ENCODE data around the gene NFIL3.
"Not testable (repeated sequence)": the region's sequence is repeated elsewhere in the genome, so short reads cannot be mapped to it uniquely, and the experiment has no call there.

Gene NFIL3, protein sequence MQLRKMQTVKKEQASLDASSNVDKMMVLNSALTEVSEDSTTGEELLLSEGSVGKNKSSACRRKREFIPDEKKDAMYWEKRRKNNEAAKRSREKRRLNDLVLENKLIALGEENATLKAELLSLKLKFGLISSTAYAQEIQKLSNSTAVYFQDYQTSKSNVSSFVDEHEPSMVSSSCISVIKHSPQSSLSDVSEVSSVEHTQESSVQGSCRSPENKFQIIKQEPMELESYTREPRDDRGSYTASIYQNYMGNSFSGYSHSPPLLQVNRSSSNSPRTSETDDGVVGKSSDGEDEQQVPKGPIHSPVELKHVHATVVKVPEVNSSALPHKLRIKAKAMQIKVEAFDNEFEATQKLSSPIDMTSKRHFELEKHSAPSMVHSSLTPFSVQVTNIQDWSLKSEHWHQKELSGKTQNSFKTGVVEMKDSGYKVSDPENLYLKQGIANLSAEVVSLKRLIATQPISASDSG

DNA sequence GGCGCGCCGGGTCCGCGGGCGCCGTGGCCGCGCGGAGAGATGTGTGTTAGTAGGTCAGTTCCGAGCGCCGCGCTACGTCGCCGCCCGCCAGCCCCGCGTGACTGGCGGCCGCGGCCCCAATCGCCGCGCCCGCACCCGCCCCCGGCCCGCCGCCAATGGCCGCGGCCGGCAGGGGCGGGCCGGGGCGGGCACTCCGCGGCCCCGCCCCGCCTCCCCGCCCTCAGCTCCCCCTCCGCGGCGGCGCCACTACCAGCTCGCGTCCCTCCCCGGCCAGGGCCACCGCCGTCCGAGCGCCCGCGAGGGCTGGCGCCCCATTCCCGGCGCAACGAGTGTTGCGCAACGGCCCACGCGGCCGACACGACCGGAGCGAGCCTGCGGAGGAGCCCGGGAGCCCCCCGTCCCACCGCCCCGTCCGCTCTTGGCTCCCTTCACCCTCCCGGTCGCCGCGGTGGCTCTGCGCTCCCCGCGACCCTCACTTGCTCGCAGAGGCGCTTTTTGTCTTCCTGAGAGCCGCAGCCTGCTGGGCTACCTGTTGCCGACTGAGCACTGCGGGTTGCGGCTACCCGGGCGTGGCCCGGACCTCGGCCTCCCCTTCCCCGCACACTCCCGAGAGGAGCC lies at the start of gene NFIL3:
Gene NFIL3 (minus strand): TSS at position 48 of the 618 bp plus-strand sequence. CDS start 13,098 bp downstream, outside the sequence.
- Histone ChIP-seq H3K27ac (ENCODE audit: low read depth, low read length) (peak within 1 kb of the TSS; percentile 47), H3K27me3 (ENCODE audit: control insufficient read depth, insufficient read depth, low read length) (peaks cover 59% of the 10 kb centered on the region), H3K9ac (ENCODE audit: low read depth, low read length) (no peak within 1 kb of the TSS), H3K36me3 (ENCODE audit: control insufficient read depth, insufficient read depth, low read length) (no peaks in the 10 kb centered on the region), H3K4me1 (ENCODE audit: control insufficient read depth, insufficient read depth, low read length) (peaks cover 22% of the 10 kb centered on the region), H3K4me3 (ENCODE audit: low read depth, low read length) (peak within 1 kb of the TSS; percentile 83), H3K9me3 (ENCODE audit: control insufficient read depth, insufficient read depth, low read length) (no peaks in the 10 kb centered on the region)

DNA sequence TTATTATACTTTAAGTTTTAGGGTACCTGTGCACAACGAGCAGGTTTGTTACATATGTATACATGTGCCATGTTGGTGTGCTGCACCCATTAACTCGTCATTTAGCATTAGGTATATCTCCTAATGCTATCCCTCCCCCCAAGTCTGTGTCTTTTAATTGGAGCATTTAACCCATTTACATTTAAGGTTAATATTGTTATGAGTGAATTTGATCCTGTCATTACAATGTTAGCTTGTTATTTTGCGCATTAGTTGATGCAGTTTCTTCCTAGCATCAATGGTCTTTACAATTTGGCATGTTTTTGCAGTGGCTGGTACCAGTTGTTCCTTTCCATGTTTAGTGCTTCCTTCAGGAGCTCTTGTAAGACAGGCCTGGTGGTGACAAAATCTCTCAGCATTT lies 47.9 kb upstream of the NFIL3 start:
- H3K36me3 ChIP-seq (ENCODE audit: control insufficient read depth, insufficient read depth, low read length); H3K27ac ChIP-seq (ENCODE audit: low read depth, low read length); H3K4me1 ChIP-seq (ENCODE audit: control insufficient read depth, insufficient read depth, low read length); H3K27me3 ChIP-seq (ENCODE audit: control insufficient read depth, insufficient read depth, low read length); H3K9me3 ChIP-seq (ENCODE audit: control insufficient read depth, insufficient read depth, low read length); H3K4me3 ChIP-seq (ENCODE audit: low read depth, low read length); H3K9ac ChIP-seq (ENCODE audit: low read depth, low read length): not testable (repeated sequence)

DNA sequence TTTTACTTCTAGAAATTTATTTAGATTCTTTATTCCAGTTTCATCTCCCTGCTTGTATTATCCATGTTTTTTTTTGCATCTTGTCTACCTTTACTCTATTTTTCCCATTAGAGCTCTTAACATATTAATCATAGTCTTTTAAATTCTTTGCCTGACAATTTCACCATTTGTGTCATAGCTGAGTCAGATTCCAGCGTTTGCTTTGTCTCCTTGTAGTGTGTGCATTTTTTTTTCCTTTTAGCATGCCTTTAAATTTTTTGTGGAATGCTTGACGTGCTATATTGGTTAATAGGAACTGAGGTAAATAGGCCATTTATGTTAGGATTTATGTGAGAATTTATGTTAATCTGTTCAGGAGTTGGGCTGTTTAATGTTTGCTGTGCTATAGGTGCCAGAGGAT lies 41.8 kb upstream of the NFIL3 start:
- Histone ChIP-seq H3K4me1 (ENCODE audit: control insufficient read depth, insufficient read depth, low read length) (no peaks in the 10 kb centered on the region), H3K27ac (ENCODE audit: low read depth, low read length) (no peak overlapping the region), H3K36me3 (ENCODE audit: control insufficient read depth, insufficient read depth, low read length) (no peaks in the 10 kb centered on the region), H3K4me3 (ENCODE audit: low read depth, low read length) (no peak overlapping the region), H3K27me3 (ENCODE audit: control insufficient read depth, insufficient read depth, low read length) (no peaks in the 10 kb centered on the region), H3K9ac (ENCODE audit: low read depth, low read length) (no peak overlapping the region), H3K9me3 (ENCODE audit: control insufficient read depth, insufficient read depth, low read length) (no peaks in the 10 kb centered on the region)

DNA sequence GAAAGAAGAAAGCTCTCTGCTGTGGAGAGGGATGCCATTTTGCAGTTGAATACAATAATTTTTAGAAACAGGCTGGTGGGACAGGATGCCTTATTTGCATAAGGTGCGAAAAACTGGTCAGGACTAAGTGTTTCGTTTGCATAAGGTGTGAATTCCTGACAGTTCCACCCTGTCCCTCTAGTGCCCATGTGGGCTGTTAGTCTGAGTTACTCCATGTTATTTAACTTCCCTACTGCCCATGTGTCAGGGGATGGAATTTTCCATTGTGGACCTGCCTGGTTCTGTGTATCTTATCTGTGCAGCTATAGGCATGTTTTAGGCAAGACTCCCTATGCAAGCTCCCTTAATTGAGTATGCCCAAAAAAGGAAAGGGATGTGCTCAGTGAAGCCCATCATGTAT lies 35.3 kb upstream of the NFIL3 start:
- H3K9me3 ChIP-seq (ENCODE audit: control insufficient read depth, insufficient read depth, low read length), result no peaks in the 10 kb centered on the region
- H3K4me1 ChIP-seq (ENCODE audit: control insufficient read depth, insufficient read depth, low read length), result no peaks in the 10 kb centered on the region
- H3K27ac ChIP-seq (ENCODE audit: low read depth, low read length), result no peak overlapping the region
- H3K4me3 ChIP-seq (ENCODE audit: low read depth, low read length), result no peak overlapping the region
- H3K27me3 ChIP-seq (ENCODE audit: control insufficient read depth, insufficient read depth, low read length), result no peaks in the 10 kb centered on the region
- no peak overlapping the region for H3K9ac ChIP-seq (ENCODE audit: low read depth, low read length)
- H3K36me3 ChIP-seq (ENCODE audit: control insufficient read depth, insufficient read depth, low read length), result no peaks in the 10 kb centered on the region

DNA sequence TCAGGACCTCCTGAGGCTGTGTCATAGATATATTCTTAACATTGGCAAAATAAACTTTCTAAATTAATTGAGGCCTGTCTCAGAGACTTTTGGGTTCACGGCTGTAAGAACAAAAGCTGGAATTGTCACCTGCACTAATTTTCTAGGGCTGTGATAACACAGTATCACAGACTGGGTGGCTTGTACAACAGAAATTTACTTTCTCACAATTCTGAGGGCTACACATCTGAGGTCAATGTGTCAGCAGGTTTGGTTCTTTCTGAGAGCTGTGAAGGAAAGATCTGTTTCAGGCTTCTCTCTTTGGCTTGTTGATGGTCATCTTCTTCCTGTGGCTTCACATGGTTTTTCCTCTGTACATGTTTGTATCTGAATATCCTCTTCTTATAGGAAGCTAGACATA lies 29.2 kb upstream of the NFIL3 start:
- Histone ChIP-seq H3K4me3 (ENCODE audit: low read depth, low read length) (no peak overlapping the region), H3K27me3 (ENCODE audit: control insufficient read depth, insufficient read depth, low read length) (no peaks in the 10 kb centered on the region), H3K9me3 (ENCODE audit: control insufficient read depth, insufficient read depth, low read length) (no peaks in the 10 kb centered on the region; the same call in 1 of the 2 replicates), H3K27ac (ENCODE audit: low read depth, low read length) (no peak overlapping the region), H3K36me3 (ENCODE audit: control insufficient read depth, insufficient read depth, low read length) (no peaks in the 10 kb centered on the region), H3K9ac (ENCODE audit: low read depth, low read length) (no peak overlapping the region), H3K4me1 (ENCODE audit: control insufficient read depth, insufficient read depth, low read length) (no peaks in the 10 kb centered on the region)

DNA sequence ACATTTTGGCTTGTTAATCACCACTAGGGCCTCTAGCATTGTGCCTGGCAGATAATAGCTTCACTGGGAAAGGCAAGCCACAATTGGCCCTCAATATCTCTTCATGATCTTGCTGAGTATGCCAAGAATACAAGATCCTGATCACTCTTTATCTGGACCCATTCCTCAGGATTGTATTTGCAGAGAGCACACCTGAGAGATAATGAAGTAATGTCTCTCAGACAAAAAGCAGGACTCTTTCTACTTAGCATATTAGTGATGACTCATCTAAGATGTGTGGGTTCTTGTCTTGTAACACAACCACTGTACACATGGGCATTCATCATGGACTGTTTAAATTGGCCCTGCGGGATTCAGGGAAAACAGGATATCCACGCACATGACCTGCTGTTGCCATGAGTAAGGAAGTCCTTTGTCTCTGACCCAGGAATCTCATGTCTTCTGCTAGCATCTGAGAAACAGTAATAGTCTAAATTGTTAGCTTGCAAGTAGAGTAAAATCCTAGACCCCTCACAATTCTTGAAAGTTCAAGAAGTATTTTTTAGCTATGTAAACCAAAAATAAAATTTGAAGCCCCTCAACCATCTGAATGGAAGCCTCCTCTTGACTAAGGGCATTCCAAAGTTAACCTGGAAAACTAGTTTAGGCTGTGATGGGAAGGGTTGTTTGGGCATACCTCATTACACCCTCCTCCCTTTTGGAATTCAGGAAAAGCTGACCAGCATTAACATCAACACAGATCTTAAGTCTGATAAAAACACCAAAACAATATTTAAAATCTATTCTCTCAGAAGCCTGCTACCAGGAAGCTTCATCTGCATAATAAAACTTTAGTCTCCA lies 28.0 kb upstream of the NFIL3 start:
- H3K9ac ChIP-seq (ENCODE audit: low read depth, low read length), result no peak overlapping the region
- no peak overlapping the region for H3K27ac ChIP-seq (ENCODE audit: low read depth, low read length)
- no peaks in the 10 kb centered on the region; the same call in 1 of the 2 replicates for H3K9me3 ChIP-seq (ENCODE audit: control insufficient read depth, insufficient read depth, low read length)
- H3K36me3 ChIP-seq (ENCODE audit: control insufficient read depth, insufficient read depth, low read length), result no peaks in the 10 kb centered on the region
- no peak overlapping the region for H3K4me3 ChIP-seq (ENCODE audit: low read depth, low read length)
- H3K27me3 ChIP-seq (ENCODE audit: control insufficient read depth, insufficient read depth, low read length), result no peaks in the 10 kb centered on the region
- no peaks in the 10 kb centered on the region for H3K4me1 ChIP-seq (ENCODE audit: control insufficient read depth, insufficient read depth, low read length)

DNA sequence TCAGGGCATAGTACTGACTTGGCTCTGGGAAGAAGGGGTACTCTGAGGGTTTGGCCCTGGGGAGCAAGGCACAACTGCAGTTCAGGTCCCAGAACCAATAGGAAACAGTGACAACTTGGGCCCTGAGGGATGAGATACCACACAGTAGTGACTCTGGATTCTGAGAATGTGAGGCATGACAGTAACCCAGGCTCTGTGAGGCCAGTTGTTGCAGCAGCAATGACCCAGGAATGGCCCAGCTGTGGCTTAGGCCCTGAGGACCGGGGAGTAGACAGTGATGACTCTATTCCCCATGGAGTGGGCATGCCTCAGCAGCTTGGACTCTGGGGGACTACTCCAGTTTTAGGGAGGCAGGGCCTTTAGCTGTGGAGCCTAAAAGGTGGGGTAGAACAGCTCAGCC lies 21.5 kb upstream of the NFIL3 start:
- Histone ChIP-seq H3K9ac (ENCODE audit: low read depth, low read length) (no peak overlapping the region), H3K9me3 (ENCODE audit: control insufficient read depth, insufficient read depth, low read length) (no peaks in the 10 kb centered on the region), H3K4me1 (ENCODE audit: control insufficient read depth, insufficient read depth, low read length) (no peaks in the 10 kb centered on the region), H3K27ac (ENCODE audit: low read depth, low read length) (no peak overlapping the region), H3K4me3 (ENCODE audit: low read depth, low read length) (no peak overlapping the region), H3K36me3 (ENCODE audit: control insufficient read depth, insufficient read depth, low read length) (no peaks in the 10 kb centered on the region), H3K27me3 (ENCODE audit: control insufficient read depth, insufficient read depth, low read length) (no peaks in the 10 kb centered on the region)

DNA sequence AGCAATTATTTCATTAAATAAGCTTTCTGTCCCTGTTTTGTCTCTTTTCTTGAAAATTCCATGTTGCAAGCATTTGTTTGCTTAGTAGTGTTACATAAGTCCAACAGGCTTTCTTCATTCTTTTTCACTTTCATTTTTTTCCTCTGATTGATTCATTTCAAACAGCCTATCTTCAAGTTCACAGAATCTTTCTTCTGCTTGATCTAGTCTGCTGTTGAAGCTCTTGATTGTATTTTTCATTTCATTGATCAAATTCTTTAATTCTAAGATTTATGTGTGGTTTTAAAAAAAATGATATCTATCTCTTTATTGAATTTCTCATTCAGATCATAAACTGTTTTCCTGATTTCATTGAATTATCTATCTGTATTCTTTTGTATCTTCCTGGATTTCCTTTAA lies 20.4 kb upstream of the NFIL3 start:
- no peaks in the 10 kb centered on the region for H3K36me3 ChIP-seq (ENCODE audit: control insufficient read depth, insufficient read depth, low read length)
- H3K27me3 ChIP-seq (ENCODE audit: control insufficient read depth, insufficient read depth, low read length), result no peaks in the 10 kb centered on the region
- no peak overlapping the region for H3K4me3 ChIP-seq (ENCODE audit: low read depth, low read length)
- H3K9ac ChIP-seq (ENCODE audit: low read depth, low read length), result no peak overlapping the region
- no peaks in the 10 kb centered on the region for H3K4me1 ChIP-seq (ENCODE audit: control insufficient read depth, insufficient read depth, low read length)
- H3K27ac ChIP-seq (ENCODE audit: low read depth, low read length), result no peak overlapping the region
- H3K9me3 ChIP-seq (ENCODE audit: control insufficient read depth, insufficient read depth, low read length), result no peaks in the 10 kb centered on the region

DNA sequence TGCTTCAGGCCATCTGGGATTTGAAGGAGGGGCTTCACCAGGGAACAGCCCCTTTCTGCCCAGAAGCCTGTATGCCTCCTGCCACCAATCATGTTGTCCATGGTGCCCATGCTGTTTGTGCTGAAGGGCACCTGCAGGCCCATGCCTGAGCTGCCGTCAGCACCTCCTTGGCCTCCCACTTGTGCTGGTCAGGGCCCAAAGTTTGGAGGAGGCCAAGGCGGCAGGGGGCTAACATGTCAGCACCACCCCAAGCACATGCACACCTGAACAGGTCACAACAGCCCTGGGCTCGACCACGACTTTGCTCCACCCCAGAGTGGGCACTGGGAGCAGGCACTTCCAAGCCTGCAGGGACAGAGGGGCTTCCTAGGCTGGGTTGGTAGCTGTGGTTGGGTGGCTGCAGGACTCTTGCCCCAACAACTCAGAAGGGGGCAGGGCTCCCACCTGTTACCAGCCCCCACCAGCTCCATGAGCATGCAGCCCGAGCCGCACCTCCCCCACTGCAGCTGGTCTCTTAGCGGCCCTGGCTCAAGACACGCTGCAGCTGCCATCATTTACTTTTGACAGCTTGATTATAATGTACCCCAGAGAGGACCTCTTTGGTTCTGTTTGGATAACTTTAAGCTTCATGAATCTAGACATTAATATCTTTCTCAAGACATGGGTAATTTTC lies 19.8 kb upstream of the NFIL3 start:
- Histone ChIP-seq H3K4me1 (ENCODE audit: control insufficient read depth, insufficient read depth, low read length) (no peaks in the 10 kb centered on the region), H3K27ac (ENCODE audit: low read depth, low read length) (no peak overlapping the region), H3K27me3 (ENCODE audit: control insufficient read depth, insufficient read depth, low read length) (no peaks in the 10 kb centered on the region), H3K4me3 (ENCODE audit: low read depth, low read length) (no peak overlapping the region), H3K9me3 (ENCODE audit: control insufficient read depth, insufficient read depth, low read length) (no peaks in the 10 kb centered on the region), H3K36me3 (ENCODE audit: control insufficient read depth, insufficient read depth, low read length) (no peaks in the 10 kb centered on the region), H3K9ac (ENCODE audit: low read depth, low read length) (no peak overlapping the region)

DNA sequence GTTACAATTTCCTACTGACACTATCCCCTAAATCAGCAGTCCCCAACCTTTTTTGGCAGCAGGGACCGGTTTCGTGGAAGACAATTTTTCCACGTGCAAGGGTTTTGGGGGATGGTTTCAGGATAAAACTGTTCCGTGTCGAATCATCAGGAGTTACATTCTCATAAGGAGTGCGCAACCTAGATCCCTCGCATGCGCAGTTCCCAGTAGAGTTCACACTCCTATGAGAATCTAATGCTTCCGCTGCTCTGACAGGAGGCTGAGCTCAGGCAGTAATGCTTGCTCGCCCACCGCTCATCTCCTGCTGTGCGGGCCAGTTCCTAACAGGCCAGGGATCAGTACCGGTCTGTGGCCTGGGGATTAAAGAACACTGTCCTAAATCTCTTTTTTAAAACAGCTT lies 13.2 kb upstream of the NFIL3 start:
- Histone ChIP-seq H3K9ac (ENCODE audit: low read depth, low read length) (no peak overlapping the region), H3K9me3 (ENCODE audit: control insufficient read depth, insufficient read depth, low read length) (no peaks in the 10 kb centered on the region), H3K27me3 (ENCODE audit: control insufficient read depth, insufficient read depth, low read length) (no peaks in the 10 kb centered on the region), H3K4me1 (ENCODE audit: control insufficient read depth, insufficient read depth, low read length) (no peaks in the 10 kb centered on the region), H3K36me3 (ENCODE audit: control insufficient read depth, insufficient read depth, low read length) (no peaks in the 10 kb centered on the region), H3K4me3 (ENCODE audit: low read depth, low read length) (no peak overlapping the region), H3K27ac (ENCODE audit: low read depth, low read length) (no peak overlapping the region)
